Gastrocnemius medialis (tissue), 4 donors: ENCODE results near the gene ACKR2. TPM values are rescaled to one million over a fixed set of nuclear protein-coding genes. Genes with fewer than 3 reads are reported as not detected.

Experiments
- ATAC-seq, 2 donors: fragments of 150-250 bp; one replicate each; pipeline ENCODE4 v1.9.1; 2016
- DNase-seq, 2 donors: peaks; one replicate each; pipeline ENCODE4 v3.0.0-alpha.2; 2019
- H3K27ac ChIP-seq, 4 donors: fragments of 200-600 bp; sonication (generic); 1 replicate in 1 of 4; 2 replicates in 3 of 4; pipeline ENCODE4 v1.5.1; 2016 to 2018; ENCODE audit warnings: mild to moderate bottlenecking in 2 of 4, moderate library complexity in 1 of 4
- H3K27me3 ChIP-seq, 3 donors: fragments of 200-600 bp; sonication (generic) in 2 of 3; 1 replicate in 1 of 3; 2 replicates in 2 of 3; pipeline versions ENCODE4 v1.5.1 to v1.6.0; 2016 to 2019; ENCODE audit warnings: mild to moderate bottlenecking in 1 of 3, moderate library complexity in 1 of 3
- H3K36me3 ChIP-seq, 2 donors: fragments of 200-600 bp; sonication (generic) in 1 of 2; one replicate each; pipeline ENCODE4 v1.5.1; 2017 to 2018
- H3K4me1 ChIP-seq, 2 donors: fragments of 200-600 bp; sonication (generic) in 1 of 2; one replicate each; pipeline ENCODE4 v1.5.1; 2016 to 2017; ENCODE audit warnings: mild to moderate bottlenecking in 2 of 2
- H3K4me3 ChIP-seq, 4 donors: fragments of 200-600 bp; sonication (generic) in 3 of 4; 1 replicate in 1 of 4; 2 replicates in 3 of 4; pipeline ENCODE4 v1.5.1; 2016 to 2019; ENCODE audit warnings: mild to moderate bottlenecking in 2 of 4
- H3K9me3 ChIP-seq, 3 donors: fragments of 200-600 bp; sonication (generic) in 2 of 3; 1 replicate in 1 of 3; 2 replicates in 2 of 3; pipeline ENCODE4 v1.5.1; 2016 to 2019
- POLR2A ChIP-seq, 2 donors: fragments of 450-650 bp; IDR thresholded peaks; one replicate each; pipeline ENCODE4 v1.6.1; 2017; ENCODE audit warnings: antibody characterized with exemption in 2 of 2, mild to moderate bottlenecking in 2 of 2, moderate library complexity in 2 of 2
- in situ Hi-C, 4 donors: fragments of 200-750 bp; cut with MboI; loops; one replicate each; pipeline versions ENCODE4 v1.15.0 to v1.8.0; 2017; ENCODE audit warnings: low sequenced_read_pairs in 4 of 4
- intact Hi-C: fragments of 100-400 bp; cut with DNase I; formaldehyde crosslinking; loops from one replicate; pipeline ENCODE4 v1.15.1; 2023; ENCODE audit warnings: low total_unique reads
- total RNA-seq, 4 donors: library from RNA; depleted of rRNA; stranded (reverse); fragments of >200 nt; gene quantifications; one replicate each; pipeline versions ENCODE4 v1.1.0 to v1.2.3, GENCODE V29; 2016
- TF ChIP-seq, protein P1 (sequence below), 5 experiments: fragments of 450-650 bp in 3 of 5; fragments of 200-600 bp in 2 of 5; sonication (generic) in 2 of 5; IDR thresholded peaks in 4 of 5; conservative IDR thresholded peaks in 1 of 5; 1 replicate in 4 of 5; 2 replicates in 1 of 5; pipeline ENCODE4 v1.5.1; 2016 to 2019; ENCODE audit warnings: antibody characterized with exemption in 5 of 5, mild to moderate bottlenecking in 3 of 5, moderate library complexity in 3 of 5

Gene ACKR2
- total RNA-seq, 4 donors from 2014 or later, result 0.23 to 1.1 (median 0.51) TPM; not detected in 1

DNA sequence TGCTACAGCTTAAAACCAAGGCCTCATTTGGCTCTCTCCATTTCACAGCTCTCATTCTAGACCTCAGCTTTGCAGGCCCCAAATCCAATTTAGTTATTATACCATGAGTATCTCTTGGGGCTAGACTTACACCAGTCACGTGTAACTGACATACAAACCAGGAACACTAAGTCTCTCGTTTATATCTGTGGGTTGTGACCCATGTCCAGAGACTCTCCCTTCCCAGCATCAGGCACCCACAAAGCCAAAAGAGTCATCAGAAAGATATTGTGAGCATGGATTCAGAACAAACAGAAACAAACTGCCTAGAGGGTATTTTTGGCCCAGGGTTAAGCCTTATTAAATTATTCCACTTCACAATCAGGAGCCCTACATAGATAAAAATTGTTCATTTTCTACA lies 30.6 kb upstream of the ACKR2 start:
- no peaks in the 10 kb centered on the region for H3K27me3 ChIP-seq
- ATAC-seq (peak; percentile 29 to 84), DNase-seq (peak in 1 of 2 donors; percentile 22)
- H3K4me1 ChIP-seq, result peaks cover 0 to 18% of the 10 kb centered on the region in 2 donors
- peak overlapping the region; percentile 31 to 65 (median 47) for H3K27ac ChIP-seq
- TF ChIP-seq, protein P1, sequence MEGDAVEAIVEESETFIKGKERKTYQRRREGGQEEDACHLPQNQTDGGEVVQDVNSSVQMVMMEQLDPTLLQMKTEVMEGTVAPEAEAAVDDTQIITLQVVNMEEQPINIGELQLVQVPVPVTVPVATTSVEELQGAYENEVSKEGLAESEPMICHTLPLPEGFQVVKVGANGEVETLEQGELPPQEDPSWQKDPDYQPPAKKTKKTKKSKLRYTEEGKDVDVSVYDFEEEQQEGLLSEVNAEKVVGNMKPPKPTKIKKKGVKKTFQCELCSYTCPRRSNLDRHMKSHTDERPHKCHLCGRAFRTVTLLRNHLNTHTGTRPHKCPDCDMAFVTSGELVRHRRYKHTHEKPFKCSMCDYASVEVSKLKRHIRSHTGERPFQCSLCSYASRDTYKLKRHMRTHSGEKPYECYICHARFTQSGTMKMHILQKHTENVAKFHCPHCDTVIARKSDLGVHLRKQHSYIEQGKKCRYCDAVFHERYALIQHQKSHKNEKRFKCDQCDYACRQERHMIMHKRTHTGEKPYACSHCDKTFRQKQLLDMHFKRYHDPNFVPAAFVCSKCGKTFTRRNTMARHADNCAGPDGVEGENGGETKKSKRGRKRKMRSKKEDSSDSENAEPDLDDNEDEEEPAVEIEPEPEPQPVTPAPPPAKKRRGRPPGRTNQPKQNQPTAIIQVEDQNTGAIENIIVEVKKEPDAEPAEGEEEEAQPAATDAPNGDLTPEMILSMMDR (IDR thresholded peaks at IDR 0.05 in 4 of 5, conservative IDR thresholded peaks at IDR 0.05 in 1 of 5), result no peak
- TF ChIP-seq POLR2A (IDR thresholded peaks at IDR 0.05), result no peak
- H3K9me3 ChIP-seq, result no peaks in the 10 kb centered on the region
- intact Hi-C loops, result no loop called here
- no peak overlapping the region for H3K4me3 ChIP-seq
- peaks cover 0 to 6% of the 10 kb centered on the region in 2 donors for H3K36me3 ChIP-seq
- in situ Hi-C loops, result loop anchor here in 1 of 4 donors (5.0 kb wide), 1 partner anchor 109 kb away; no protein-coding TSS in a partner anchor

- peak overlapping the region; percentile 32 to 65 (median 50) for H3K27ac ChIP-seq
- TF ChIP-seq, protein P1 (IDR thresholded peaks at IDR 0.05 in 4 of 5, conservative IDR thresholded peaks at IDR 0.05 in 1 of 5), result no peak
- no peak for TF ChIP-seq POLR2A (IDR thresholded peaks at IDR 0.05)
- intact Hi-C loops, result loop anchor here (2.0 kb wide), 2 partner anchors 50 to 58 kb away; no protein-coding TSS in a partner anchor
These were observed 28.8 kb upstream of the ACKR2 start for GRCh38 chr3:42780398-42780797.

GRCh38 chr3:42780892-42781700 lies 28.1 kb upstream of the ACKR2 start:
- intact Hi-C loops, result loop anchor here (1.0 to 2.0 kb wide), 3 partner anchors 50 to 100 kb away; no protein-coding TSS in a partner anchor
- H3K4me1 ChIP-seq, result peaks cover 0 to 17% of the 10 kb centered on the region in 2 donors
- in situ Hi-C loops, result loop anchor here in 3 of 4 donors (5.0 to 10.0 kb wide), 3 partner anchors 54 to 106 kb away; no protein-coding TSS in a partner anchor
- ATAC-seq (peak; percentile 42 to 76), DNase-seq (no peak)
- H3K36me3 ChIP-seq, result peaks cover 0 to 27% of the 10 kb centered on the region in 2 donors
- no peak overlapping the region for H3K4me3 ChIP-seq
- H3K9me3 ChIP-seq, result no peaks in the 10 kb centered on the region
- no peaks in the 10 kb centered on the region for H3K27me3 ChIP-seq
- TF ChIP-seq, protein P1 (IDR thresholded peaks at IDR 0.05 in 4 of 5, conservative IDR thresholded peaks at IDR 0.05 in 1 of 5), result peak; percentile 67 to 88 (median 83)
- TF ChIP-seq POLR2A (IDR thresholded peaks at IDR 0.05), result no peak
- H3K27ac ChIP-seq, result peak overlapping the region in 3 of 4 donors; percentile 48 to 65 (median 52)

More at GRCh38 chr3:42780398-42780797, 28.8 kb upstream of the ACKR2 start:
- Histone ChIP-seq H3K36me3 (peaks cover 0 to 20% of the 10 kb centered on the region in 2 donors), H3K9me3 (no peaks in the 10 kb centered on the region), H3K27me3 (no peaks in the 10 kb centered on the region), H3K4me3 (no peak overlapping the region), H3K4me1 (peaks cover 0 to 17% of the 10 kb centered on the region in 2 donors)
- DNase-seq (no peak), ATAC-seq (no peak)
- in situ Hi-C loops, result loop anchor here in 3 of 4 donors (5.0 to 10.0 kb wide), 3 partner anchors 54 to 107 kb away; no protein-coding TSS in a partner anchor

- in situ Hi-C loops (loop anchor here (5.0 to 10.0 kb wide), 3 partner anchors 49 to 99 kb away; no protein-coding TSS in a partner anchor), intact Hi-C loops (no loop called here)
- TF ChIP-seq POLR2A (IDR thresholded peaks at IDR 0.05), result no peak
- TF ChIP-seq, protein P1 (IDR thresholded peaks at IDR 0.05 in 4 of 5, conservative IDR thresholded peaks at IDR 0.05 in 1 of 5), result no peak
- Histone ChIP-seq H3K4me1 (no peaks in the 10 kb centered on the region), H3K27ac (no peak overlapping the region), H3K27me3 (no peaks in the 10 kb centered on the region), H3K4me3 (no peak overlapping the region), H3K36me3 (peaks cover 0 to 43% of the 10 kb centered on the region in 2 donors), H3K9me3 (no peaks in the 10 kb centered on the region)
- no peak for ATAC-seq
- DNase-seq, result no peak
These were observed 23.0 kb upstream of the ACKR2 start for GRCh38 chr3:42786212-42786611.
